Loucy (cell line): ENCODE measurements around the gene CRADD.

Experiments used
- H2AFZ ChIP-seq: fragments of 200-600 bp; sonication (generic); 2 replicates; pipeline ENCODE4 v1.6.0; 2016; ENCODE audit warnings: antibody characterized with exemption, mild to moderate bottlenecking, low read length, moderate library complexity
- H3F3A ChIP-seq: fragments of 200-600 bp; 2 replicates; pipeline ENCODE4 v1.6.0; 2016; ENCODE audit warnings: antibody characterized with exemption, low read depth, mild to moderate bottlenecking
- H3K27me3 ChIP-seq: fragments of 200-600 bp; sonication (generic); 2 replicates; pipeline ENCODE4 v1.6.1; 2014; ENCODE audit warnings: low read length, mild to moderate bottlenecking; ENCODE audit not compliant: insufficient read depth, poor library complexity, severe bottlenecking
- H3K36me3 ChIP-seq: fragments of 200-600 bp; sonication (generic); 2 replicates; pipeline ENCODE4 v1.6.1; 2016; ENCODE audit warnings: low read length; ENCODE audit not compliant: insufficient read depth
- H3K4me1 ChIP-seq: fragments of 200-600 bp; sonication (generic); 2 replicates; pipeline ENCODE4 v1.5.1; 2014; ENCODE audit warnings: low read length, mild to moderate bottlenecking; ENCODE audit not compliant: insufficient read depth, poor library complexity, severe bottlenecking
- H3K4me2 ChIP-seq: fragments of 200-600 bp; sonication (generic); 2 replicates; pipeline ENCODE4 v1.6.0; 2014; ENCODE audit warnings: antibody characterized with exemption, low read length, low read depth, mild to moderate bottlenecking; ENCODE audit not compliant: poor library complexity, severe bottlenecking
- H3K4me3 ChIP-seq: fragments of 200-600 bp; sonication (generic); 2 replicates; pipeline ENCODE4 v1.5.1; 2014; ENCODE audit warnings: low read length, mild to moderate bottlenecking, mixed read lengths; ENCODE audit not compliant: poor library complexity, severe bottlenecking
- H3K79me2 ChIP-seq: fragments of 200-600 bp; sonication (generic); 2 replicates; pipeline ENCODE4 v1.6.1; 2014; ENCODE audit warnings: low read length; ENCODE audit not compliant: insufficient read depth
- H3K9ac ChIP-seq: fragments of 200-600 bp; sonication (generic); 2 replicates; pipeline ENCODE4 v1.6.0; 2014; ENCODE audit warnings: mild to moderate bottlenecking, low read depth, low read length, moderate library complexity; ENCODE audit not compliant: poor library complexity, severe bottlenecking
- H3K9me2 ChIP-seq: fragments of 200-600 bp; sonication (generic); replicated peaks from 2 replicates; pipeline ENCODE4 v1.6.1; 2016; ENCODE audit warnings: low read depth, low read length, mixed read lengths
- H3K9me3 ChIP-seq: fragments of 200-600 bp; sonication (generic); 2 replicates; pipeline ENCODE4 v1.6.1; 2014; ENCODE audit warnings: mild to moderate bottlenecking, antibody characterized with exemption, low read length, low read depth; ENCODE audit not compliant: insufficient read depth
- H4K20me1 ChIP-seq: fragments of 200-600 bp; sonication (generic); 2 replicates; pipeline ENCODE4 v1.6.0; 2014; ENCODE audit warnings: antibody characterized with exemption, low read length, mild to moderate bottlenecking; ENCODE audit not compliant: insufficient read depth, poor library complexity, severe bottlenecking
- CTCF ChIP-seq: fragments of 200-600 bp; sonication (generic); conservative IDR thresholded peaks from 2 replicates; pipeline ENCODE4 v1.5.1; 2014; ENCODE audit warnings: mild to moderate bottlenecking, antibody characterized with exemption, low read length
- EZH2phosphoT487 ChIP-seq: fragments of 200-600 bp; IDR thresholded peaks from 2 replicates; pipeline ENCODE4 v1.6.1; 2018; ENCODE audit warnings: antibody characterized with exemption, mild to moderate bottlenecking, moderate library complexity, borderline replicate concordance

The CRADD gene

DNA sequence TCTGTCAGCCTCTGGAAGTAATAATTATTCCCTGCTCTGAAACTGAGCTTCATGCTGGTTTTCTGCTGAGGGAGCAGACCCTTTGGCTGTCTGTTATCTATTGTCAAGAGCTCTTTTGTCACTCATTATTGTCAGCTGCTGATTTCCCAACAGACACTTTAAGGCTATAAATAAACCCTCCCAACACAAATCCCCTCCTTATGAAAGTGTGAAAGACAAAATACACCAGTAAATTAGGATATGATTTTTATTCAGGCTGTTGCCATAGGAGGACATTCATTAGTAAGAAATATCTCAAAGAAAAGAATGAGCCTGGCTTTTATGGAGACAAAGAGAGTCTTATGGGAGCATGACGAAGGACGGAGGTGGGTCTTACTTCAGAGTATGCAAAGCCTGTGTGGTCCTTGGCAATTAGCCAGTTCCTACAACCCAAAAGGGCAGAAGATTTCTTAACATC lies 180.8 kb downstream of the CRADD start:
- no peaks in the 10 kb centered on the region for H3F3A ChIP-seq
- peaks cover 25% of the 10 kb centered on the region for H3K4me1 ChIP-seq
- no peak overlapping the region for H3K9ac ChIP-seq
- H3K4me2 ChIP-seq: no peak overlapping the region
- H3K79me2 ChIP-seq: no peaks in the 10 kb centered on the region
- H3K36me3 ChIP-seq: no peaks in the 10 kb centered on the region
- H3K4me3 ChIP-seq: no peak overlapping the region
- no peak overlapping the region for H2AFZ ChIP-seq
- no peak for TF ChIP-seq EZH2phosphoT487
- no peak for TF ChIP-seq CTCF
- no peaks in the 10 kb centered on the region for H3K9me2 ChIP-seq
- no peaks in the 10 kb centered on the region for H3K27me3 ChIP-seq
- H4K20me1 ChIP-seq: no peaks in the 10 kb centered on the region
- no peaks in the 10 kb centered on the region for H3K9me3 ChIP-seq

DNA sequence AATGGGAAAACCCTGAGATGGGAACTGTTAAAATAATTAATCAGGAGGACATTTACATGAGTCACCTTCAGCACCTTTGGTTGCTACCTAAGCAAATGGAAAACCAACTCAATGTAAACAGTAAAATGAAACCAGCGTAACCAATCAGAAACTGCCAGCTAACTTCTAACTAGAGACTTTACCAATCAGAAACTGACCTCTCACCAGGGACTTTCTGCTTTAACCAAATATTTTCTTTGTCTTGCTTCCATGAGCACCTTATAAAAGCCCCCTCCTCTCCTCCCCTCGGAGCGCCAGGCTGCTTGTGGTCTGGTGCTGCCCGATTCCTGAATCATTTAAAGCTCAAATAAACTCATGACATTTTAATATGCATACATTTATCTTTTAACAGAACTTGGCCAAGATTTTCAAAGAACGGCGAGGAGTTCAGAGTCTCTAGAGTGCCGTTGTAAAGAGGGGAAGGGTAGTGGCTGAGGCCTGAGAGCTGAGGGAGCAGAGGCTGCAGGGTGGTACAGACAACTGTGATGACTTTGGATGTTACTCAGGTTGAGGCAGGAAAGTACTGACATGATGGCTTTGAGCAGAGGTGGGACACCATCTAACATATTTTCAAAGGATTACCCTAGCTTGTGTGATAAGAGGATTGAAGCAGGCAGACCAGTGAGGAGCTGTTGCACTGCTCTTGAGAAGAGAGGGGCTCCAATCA lies 183.6 kb downstream of the CRADD start:
- H3F3A ChIP-seq: no peaks in the 10 kb centered on the region
- no peak for TF ChIP-seq CTCF
- no peak for TF ChIP-seq EZH2phosphoT487
- no peaks in the 10 kb centered on the region for H3K79me2 ChIP-seq
- no peak overlapping the region for H2AFZ ChIP-seq
- H3K9me2 ChIP-seq: no peaks in the 10 kb centered on the region
- H4K20me1 ChIP-seq: no peaks in the 10 kb centered on the region
- H3K4me1 ChIP-seq: peaks cover 9% of the 10 kb centered on the region
- H3K27me3 ChIP-seq: no peaks in the 10 kb centered on the region
- H3K4me3 ChIP-seq: no peak overlapping the region
- no peak overlapping the region for H3K4me2 ChIP-seq
- peaks cover 6% of the 10 kb centered on the region; the same call in 1 of the 2 replicates for H3K9me3 ChIP-seq
- H3K9ac ChIP-seq: no peak overlapping the region
- H3K36me3 ChIP-seq: no peaks in the 10 kb centered on the region

DNA sequence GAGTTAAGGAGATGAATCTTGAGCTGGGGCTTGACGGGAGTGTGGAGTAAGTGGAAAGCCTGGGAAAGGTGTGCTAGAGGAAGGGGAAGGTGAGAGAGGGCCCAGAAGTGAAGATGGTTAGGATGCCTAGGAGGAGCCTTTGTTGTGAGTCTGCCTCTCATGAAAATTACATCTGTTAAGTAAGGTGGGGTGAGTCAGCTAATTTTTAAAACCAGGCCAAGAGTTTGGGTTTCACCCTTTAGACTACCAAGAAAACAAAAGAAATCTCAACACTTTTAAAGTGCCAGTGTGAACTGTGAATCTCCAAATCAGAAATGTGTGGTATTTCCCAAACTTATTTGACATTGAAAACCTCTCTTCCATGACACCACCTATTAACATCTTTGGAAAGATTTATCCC lies 185.2 kb downstream of the CRADD start:
- Histone ChIP-seq H2AFZ (no peak overlapping the region), H3K79me2 (no peaks in the 10 kb centered on the region), H3K36me3 (no peaks in the 10 kb centered on the region), H3K4me1 (no peaks in the 10 kb centered on the region), H3F3A (no peaks in the 10 kb centered on the region), H3K9me2 (no peaks in the 10 kb centered on the region), H3K9me3 (peaks cover 14% of the 10 kb centered on the region), H3K9ac (no peak overlapping the region), H3K4me3 (no peak overlapping the region), H3K27me3 (no peaks in the 10 kb centered on the region), H3K4me2 (no peak overlapping the region), H4K20me1 (no peaks in the 10 kb centered on the region)
- no peak for TF ChIP-seq CTCF
- no peak for TF ChIP-seq EZH2phosphoT487
